Myocyte (in vitro differentiated cells): ENCODE data around the gene MAD2L1BP. TPM values are rescaled to one million over a fixed set of nuclear protein-coding genes. Genes with fewer than 3 reads are reported as not detected.

ENCODE experiments used
- DNase-seq: peaks from one replicate; pipeline ENCODE4 v3.0.0-alpha.2; 2012; ENCODE audit warnings: low read depth
- total RNA-seq: library from RNA; depleted of rRNA; stranded (reverse); fragments of >200 nt; gene quantifications from 2 replicates; pipeline ENCODE4 v1.2.3, GENCODE V29; 2014

The MAD2L1BP gene
- total RNA-seq, 1 donor from 2014 or later: 35.3 TPM

DNA sequence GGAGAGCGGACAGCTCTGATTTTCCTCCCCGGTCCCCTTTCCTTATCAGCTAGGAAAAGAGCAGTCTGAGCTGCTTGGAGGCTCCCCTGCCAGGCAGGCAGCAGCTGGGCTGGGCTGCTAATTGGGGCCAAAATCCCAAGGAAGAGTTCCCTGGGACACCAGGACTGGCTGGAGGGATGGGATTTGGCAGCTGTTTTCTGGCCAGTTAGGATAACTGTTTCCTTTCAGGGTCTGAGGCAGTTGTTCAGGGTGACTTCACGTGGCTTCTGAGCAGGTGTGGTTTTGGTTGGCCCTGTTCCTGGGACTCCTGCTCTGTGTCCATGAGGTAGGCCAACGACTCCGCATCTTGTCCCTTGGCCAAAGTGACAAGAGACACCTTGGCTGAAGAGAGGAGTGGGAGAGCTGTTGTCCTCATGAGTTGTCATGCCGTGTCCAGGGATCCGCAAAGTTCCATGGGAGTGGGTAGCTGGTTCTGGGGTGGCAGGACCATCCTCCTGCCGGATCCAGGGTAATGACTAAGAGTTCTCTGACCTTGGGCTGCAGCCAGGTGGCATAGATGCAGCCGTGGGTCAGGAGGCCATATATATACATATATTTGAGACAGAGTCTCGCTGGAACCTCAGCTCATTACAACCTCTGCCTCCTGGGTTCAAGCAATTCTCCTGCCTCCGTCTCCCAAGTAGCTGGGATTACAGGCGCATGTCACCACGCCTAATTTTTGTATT is 30.7 kb downstream of the MAD2L1BP start:
- DNase-seq: peak; percentile 73

DNA sequence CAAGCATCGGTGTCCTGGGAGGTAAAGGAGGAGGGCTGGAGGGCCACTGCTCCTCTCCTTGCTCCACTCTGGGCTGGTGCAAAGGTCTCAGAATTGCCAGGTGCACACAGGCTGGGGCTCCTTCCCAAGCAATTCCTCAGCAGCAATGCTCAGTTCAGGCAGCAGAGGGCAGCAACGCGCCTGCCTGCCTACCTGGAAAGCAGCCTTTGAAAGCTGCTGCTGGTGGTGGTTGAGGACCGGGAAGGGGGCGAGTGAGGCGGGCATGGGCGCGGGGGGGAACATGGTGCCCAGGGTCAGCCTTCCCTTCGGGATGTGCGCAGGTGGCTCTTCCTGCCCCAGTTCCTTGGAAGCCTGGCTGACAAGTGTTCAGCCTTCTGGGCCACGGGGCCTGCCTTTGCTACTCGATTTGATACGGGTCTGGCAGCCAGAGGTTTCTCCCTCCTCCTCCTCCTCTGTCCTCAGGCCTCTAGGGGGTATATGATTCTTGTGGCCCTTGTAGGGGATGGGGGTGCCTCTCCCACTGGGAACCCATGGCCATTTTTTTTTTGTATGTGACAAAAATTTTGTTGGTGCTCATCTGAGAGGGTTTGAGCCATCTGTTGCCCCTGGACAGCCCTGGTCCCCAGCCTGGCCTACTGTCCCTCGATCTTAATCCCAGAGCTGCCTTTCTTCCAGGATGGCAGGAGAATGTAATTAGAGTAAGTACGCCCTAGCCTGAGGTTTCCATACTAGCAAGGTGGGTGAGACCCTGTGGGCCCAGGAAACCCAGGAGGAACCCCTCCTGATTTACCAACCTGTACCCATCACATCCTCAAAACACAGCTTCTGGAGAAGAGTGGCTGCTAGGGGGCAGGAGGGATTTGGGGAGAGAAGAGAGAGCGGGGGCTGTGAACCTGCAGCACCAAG is 31.9 kb downstream of the MAD2L1BP start:
- DNase-seq: peak; percentile 81

DNA sequence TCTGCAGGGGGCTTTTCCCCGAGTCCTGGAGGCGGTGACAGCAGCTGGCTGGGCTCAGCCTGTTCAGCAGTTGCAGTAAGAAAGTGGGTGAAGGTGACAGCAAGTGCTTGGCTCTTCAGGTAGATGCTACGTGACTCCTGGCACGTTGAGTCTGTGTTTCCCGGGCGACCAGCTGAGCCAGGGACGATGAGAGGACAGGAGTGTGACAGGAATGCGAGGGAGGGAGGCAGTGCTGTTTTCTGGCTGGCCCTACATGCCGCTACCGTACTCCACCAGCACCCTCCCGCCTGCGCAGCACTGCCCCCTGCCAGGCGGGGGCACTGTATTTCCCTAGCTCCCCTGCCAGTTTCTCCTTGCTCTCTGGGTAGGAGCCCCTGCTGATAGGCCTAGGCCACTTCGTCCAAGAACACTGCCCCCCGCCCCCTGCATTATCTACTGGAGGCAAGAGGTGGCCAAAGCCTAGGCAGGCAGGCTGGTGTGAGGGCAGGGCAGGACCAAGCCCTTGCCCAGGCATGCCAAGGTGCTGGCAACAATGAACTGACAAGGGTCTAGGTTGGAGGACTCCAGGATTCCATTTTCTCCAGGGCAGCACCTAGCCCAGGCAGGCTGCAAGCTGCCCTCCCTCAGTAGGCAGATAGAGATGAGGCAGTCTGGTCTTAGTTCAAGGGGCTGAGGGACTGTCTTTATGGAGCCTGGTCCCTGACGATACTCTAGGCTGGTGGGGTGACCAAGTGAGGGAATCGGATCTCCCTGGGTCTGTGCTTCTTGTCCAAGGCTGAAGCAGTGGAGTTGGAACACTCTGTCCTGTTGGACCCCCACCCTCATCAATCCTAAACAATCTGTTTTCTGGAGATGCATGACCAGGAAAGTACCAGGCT is 32.8 kb downstream of the MAD2L1BP start:
- peak; percentile 52 for DNase-seq

DNA sequence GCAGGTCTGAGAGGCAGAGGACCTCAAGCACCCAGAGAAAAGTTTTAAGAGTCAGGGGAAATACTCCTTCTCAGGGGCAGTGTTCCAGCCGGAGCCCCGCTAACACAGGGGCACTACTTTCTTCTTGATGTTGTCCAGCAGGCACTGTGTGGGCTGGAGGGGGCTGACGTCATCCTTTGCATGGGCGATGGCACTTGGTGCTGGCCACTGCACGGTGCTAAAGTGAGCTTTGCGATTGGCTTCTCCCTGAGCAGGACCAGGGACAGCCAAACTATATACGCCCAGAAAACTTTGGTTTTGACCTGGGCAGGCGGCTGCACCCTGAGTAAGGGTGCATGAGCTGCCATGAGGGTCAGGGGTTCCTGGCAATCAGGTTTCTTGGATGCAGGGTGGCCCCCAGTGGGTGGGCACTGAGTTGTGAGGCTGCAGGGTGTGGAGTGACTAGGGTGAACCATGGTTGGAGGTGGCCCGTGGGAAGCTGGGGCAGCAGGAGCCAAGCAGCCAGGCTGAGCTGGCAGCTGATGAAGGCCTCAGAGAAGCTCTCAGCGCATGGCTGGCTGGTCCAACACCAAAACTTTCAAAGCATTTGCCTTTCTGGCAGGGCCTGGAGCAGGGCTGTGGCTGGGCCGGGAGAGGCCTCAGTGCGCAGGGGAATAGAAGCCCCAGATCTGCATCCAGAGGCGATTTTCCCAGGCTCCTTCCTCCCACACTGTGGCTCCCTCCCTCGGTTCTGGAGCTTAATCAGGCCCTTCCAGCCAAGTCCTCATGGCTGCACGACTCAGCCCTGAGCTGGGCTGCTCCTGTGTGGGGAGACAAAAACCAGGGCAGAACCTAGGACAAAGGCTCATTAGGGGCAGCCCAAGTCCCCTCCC is 33.6 kb downstream of the MAD2L1BP start:
- DNase-seq: peak; percentile 76

DNA sequence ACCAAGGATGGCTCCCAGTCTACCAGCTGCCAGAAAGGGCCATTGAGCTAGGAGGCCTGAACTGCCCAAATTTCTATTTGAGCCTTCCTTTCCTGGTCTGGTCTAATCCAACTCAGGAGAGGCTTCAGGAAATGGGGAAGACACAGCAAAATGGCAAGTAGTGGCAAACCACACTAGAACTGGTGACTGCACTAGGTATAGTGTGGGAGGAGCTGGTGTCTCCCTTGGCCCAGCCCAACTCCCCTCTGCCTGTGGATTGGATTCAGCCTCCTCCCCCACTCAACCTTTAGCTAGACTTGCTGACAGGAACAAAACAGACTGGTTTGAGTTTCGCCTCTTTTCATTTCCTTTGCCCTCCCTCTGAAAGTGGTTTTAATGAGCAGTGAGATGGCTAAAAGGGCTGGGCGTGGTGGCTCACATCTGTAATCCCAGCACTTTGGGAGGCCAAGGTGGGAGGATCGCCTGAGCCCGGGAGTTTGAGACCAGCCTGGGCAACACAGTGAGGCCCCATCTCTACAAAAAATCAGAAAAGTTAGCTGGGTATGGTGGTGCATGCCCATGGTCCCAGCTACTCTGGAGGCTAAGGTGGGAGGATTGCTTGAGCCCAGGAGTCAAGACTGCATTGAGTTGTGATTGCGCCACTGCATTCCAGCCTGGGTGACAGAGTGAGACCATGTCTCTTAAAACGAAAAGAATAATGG is 34.4 kb downstream of the MAD2L1BP start:
- DNase-seq: no peak

DNA sequence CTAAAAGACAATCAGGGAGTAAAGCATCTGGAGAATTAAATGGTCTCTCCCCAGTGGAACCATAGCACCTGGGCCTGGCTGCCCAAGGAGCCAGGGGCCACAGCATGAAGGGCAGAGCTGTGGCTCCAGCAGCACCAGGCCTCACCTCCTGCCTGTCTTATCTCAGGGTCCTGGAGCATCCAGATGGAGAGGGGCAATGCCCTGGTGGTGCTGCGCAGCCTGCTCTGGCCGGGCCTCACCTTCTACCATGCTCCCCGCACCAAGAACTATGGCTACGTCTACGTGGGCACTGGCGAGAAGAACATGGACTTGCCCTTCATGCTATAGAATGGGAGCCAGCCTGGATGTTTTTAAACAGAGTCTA is 35.0 kb downstream of the MAD2L1BP start:
- DNase-seq: no peak

DNA sequence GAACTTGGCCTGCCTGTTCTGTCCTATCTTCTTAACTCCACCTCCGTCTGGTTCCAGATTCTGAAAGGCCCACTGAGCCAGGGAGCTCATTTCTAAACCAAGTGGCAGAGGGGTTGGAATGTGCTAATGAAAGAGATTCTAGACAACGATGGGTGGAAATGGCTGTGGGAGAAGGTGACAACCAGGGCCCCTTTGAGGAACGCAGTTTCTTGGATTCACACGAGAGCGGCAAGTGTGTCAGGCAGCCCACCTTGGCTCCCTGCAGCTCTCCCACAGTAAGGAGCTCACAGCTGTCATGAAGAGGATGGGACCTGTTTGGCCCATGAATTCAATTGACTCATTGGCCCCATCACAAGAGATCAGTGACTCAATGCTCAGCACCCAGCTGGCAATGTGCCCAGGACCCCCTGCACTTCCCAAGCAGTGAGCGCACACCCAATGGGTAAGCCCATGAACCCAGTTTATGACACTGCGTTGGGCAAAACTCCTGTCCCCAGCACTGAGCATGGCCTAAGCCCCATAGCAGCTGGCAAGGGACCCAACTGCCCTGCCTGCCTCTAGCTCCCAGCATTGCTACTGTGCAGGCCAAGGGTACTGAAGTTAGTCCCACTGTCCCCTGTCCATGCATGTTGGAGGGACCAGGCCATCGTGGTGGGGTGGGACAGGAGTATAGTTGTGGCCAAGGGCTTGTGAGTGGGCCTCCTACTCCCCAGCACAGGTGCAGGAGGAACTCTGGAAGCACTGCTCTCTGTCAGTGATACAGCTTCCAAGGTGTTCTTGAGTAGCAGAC is 35.6 kb downstream of the MAD2L1BP start:
- DNase-seq: no peak

DNA sequence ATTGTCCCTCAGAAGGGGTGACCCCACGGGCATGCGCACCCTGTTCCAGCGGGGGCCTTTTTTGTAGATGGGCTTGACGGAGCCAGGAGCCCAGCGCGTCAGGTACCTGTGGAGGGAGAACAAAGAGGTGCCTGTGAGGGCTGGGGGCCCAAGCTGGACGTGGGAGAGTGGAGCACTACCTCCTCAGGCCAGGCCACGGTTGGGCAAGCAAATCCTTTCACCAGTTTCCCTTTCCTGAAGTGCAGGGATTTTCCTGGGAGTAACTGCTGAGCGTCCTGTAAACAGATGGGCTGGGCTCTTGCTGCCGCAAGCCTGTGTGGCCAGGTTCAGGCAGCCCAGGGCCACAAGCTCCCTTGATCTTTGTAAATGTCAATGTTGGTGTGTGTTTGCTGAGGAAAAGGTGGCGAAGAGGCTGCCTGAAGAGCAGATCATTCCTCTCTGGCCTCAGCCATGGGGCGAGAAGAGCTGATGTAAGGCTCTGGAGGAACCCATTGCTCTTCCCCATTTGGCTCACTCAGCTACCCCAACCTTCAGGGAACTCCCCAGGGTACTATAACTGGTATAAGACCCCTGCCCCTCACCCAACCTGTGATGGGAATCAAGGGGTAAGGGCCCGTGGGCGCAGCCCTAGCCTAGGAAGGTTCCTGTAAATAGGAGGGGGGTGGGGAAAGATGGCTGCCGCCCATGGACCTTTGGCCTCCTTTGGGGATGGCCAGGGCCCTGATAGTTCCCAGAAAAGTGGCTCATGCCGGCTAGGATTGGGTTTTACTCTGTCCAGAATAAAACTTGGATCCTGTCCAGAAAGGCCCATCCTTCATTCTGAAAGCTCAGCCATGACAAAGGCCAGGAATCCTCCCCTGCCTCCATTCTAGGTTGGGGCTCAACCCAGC is 36.4 kb downstream of the MAD2L1BP start:
- no peak for DNase-seq

DNA sequence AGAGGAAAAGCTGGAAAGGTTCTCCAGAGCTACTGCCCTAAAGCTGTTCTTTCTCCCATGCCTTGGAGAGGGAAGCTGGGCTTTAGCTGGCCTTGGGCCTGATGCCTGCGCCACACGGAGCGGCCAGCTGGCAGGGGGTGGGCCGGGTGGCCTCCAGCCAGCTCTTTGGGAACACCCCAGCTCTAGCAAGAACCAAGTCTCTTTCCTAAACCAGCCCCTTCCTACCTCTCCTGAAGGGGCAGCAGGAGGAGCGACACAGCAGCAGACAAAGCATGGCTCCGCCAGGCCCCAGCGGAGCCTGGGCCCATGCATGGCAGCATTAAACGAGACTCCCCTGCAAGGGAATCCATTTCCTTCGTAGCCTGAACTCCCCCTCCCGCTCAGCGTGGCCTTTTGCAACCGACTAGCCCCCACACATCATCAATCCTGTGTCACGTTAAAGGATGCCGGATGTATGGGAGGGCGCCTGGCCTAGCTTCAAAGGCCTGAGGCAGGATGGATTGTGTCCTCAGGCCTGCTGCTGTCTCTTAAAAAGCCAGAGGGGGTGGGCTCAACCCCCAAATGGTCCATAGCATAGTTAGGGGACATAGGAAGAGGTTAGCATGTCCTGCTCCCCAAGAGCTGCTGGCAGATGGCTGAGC is 37.9 kb downstream of the MAD2L1BP start:
- DNase-seq: no peak

DNA sequence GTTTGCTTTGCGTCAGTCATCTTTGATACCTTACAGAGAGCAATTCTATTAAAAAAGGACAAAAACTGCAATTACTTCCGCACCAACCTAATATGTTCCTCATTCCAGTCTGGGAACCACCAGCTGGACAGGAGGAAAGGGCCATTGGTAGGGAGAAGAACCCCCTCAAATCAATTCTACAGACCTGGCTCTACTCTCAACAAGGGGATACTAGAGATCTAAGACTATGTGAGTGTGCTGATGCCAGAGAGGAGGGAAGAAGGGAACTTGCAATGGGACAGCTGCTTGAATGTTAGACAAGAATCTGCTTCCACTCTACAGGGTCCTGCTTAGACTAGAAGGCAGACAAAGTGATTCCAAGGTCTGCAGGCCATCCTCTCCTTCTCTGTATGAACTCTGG is 38.7 kb downstream of the MAD2L1BP start:
- no peak for DNase-seq

DNA sequence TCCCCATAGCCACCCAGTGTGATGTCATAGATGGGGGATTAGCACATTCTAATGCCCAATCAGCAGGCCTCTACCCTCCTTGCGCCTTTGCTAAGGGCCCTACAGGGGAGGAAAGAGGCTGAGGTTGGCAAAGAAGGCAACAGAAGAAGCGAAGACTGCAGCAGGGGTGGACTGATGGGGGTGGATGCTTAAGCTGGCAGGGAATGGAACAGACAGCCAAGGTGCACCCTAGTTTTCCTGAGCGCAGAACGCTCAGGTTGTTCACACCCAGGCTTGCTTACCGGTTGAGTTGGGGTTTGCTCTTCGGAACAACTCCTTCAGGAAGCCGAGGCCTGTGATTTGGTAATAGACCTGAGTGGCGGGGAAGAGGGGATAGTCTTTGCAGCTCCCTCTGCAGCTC is 39.3 kb downstream of the MAD2L1BP start:
- DNase-seq: no peak

DNA sequence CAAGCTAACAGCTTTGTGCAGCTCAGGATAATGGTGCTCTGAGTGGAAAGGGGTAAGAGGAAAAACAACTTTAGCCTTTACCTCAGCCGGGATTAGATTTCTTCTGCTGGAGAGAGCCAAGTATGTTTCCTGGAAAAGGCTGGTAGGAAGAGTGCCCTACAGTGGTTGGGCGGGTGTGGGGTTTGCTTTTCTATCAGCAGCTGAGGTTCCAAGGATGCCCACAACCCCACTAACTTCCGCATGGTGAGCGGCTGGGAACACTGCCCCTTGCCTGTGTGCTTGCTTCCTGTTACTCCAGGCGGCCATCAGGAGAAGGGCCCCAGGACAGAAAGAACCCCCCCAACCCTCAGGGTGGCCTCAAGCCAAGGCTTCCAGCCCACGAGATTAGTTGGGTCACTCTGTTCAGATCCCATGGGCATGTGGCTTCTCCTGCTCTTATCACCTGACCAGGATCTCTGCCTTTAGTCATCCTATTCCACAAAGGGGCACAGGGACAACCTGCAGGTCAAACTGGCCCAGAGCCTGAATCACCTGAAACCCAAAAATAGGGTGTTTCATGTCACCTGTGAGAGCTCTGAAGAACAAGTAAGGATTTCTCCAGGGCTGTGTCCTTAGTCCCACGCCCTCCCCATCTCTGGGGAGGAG is 41.4 kb downstream of the MAD2L1BP start:
- DNase-seq: peak; percentile 74

DNA sequence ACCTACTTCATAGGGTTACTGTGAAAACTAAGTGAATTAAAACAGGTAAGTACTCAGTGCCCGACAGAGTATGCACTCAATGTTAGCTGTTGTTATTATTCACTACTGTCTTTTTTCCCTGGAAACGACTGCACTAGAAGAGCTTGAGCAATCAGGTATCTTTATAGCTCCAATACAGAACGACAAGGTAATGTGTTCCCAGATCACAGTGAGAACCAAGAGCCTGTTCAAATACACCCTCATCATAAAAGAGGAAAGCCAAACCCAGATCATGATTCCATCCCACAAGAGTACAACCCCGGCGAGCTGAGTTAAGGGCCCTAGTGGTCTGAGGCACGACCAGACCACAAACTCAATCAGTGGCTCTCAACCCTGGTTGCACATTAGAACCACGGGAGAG is 42.1 kb downstream of the MAD2L1BP start:
- DNase-seq: no peak

DNA sequence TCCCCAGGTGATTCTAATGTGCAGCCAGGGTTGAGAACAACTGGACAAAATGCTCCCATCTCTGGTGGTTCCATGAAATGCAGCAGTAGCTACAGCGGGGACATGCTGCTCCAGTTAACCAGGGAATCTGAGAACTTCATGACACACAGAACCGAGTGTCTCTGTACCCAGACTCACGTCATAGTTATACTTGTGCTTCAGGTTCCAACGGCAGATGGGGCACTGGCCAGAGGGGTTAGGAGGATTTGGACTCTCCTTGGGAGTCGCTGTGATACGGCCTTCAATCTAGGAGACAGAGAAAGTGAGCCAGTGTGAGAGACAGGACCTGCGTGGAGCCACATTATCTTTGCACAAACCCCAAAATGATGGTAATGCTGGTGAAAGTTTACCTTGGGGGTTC is 42.7 kb downstream of the MAD2L1BP start:
- no peak for DNase-seq

DNA sequence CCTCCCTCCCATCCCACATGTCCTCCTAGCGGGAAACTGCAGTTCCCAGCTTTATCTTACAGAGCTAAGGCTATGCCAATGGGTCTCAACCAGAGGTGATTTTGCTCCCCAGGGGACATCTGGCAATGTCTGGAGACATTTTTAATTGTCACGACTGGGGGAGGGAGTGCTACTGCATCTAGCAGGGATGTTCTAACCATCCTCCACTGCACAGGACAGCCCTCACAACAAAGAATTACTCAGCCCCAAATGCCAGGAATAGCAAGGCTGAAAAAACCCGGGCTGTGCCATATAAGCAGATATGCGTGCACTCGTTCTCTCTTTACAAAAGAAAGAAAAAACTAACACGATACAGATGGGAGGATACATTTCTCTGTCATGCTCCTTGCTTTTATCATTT is 43.4 kb downstream of the MAD2L1BP start:
- no peak for DNase-seq

DNA sequence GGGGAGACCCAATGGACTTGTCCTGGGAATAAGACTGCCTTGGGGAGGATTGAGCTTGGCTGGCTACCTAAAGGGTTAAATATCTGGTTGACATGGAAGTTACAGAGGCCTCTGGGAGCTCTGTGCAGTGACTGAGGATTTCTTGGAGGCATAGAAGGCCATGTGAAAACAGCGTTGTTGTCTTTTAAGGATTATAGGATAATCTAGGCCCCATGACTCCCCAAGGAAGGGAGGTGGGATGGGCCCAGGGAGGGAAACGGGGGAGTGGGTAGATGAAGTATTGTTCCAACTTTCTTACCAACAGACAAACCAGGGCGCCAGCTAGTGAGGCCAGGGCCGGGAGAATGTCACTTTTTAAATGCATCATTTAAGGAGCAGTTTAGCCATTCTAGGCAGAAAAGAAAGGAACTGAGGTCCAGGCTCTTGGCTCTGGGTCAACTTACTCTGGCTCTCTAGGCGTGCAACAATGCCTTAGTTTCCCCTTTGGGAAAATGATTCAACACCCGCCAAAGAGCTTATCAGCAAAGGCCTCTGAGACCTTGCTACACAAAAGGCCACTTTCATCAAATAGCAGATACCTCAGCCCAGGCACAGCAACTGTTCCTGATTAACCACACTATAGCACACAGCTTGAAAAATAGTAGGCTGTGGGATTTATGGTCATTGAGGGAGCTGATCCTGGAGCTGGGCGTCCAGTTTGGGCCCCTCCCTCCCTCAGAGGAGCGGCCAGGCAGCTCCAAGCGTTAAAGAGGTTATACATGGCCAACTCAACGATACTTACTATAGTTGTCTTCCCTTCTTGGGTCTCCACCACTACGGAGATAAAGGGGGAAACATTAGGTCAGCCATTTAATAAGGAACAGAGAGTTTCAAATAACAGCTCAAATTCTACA is 44.9 kb downstream of the MAD2L1BP start:
- DNase-seq: peak; percentile 73
